GM19463 (cell line): ENCODE measurements around the gene AOPEP.

Experiments
- ATAC-seq: cut with Tn5 transposase; IDR thresholded peaks from one replicate; pipeline ENCODE4 v1.9.1; 2021; ENCODE audit warnings: mild to moderate bottlenecking, moderate library complexity; ENCODE audit not compliant: unreplicated experiment

Gene AOPEP

DNA sequence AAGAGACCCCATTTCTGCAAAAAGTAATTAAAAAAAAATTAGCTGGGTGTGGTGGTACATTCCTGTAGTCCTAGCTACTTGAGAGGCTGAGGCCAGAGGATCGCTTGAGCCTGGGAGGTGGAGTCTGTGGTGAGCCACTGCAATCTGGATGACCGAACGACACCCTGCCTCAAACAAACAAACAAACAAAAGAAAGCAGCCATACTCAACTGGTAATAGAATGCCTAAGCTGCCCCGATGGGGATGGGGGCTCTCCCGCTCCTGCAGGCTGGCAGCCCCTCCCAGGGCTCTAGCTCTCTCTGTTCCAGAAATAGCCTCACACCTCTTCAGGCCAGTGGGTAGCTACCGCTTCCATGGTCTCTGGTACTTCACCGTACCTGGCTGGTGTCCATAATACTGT, 349.2 kb downstream of the AOPEP start:
- ATAC-seq: no peak

GRCh38 chr9:95076696-95077052, 350.2 kb downstream of the AOPEP start:
- no peak for ATAC-seq

DNA sequence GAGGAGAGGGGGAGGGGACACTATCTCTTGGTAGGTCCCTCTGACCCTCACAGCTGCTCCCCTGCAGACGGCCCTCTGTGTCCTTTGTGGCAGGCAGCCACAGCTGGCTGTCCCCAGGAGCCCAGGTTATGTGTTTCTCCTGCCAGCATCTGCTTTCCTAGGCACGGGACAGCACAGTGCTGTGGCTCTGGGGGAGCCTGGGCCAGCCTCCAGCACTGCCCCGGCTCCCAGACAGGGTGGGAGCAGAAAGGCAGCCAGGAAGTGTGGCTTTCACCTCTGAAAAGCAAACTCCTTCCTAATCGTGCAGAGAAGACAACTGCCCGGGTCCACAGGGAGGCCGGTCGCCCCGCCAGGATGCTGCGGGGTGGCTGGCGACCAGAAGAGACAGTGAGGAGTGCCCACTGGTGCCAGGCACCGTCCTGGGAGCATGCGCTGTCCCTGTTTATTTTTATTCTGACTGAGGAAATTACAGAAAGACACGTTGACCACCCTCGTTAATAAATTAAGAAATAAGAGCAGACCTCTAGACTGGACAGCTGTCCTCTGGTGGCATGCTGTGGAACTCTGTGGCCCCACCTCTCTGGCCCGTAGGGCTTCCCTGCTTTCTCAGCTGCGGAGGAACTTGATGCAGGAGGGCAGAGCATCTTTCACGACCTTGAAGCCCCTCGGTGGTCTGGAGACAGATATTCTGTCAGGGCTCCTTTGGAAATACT, 350.7 kb downstream of the AOPEP start:
- ATAC-seq: no peak

DNA sequence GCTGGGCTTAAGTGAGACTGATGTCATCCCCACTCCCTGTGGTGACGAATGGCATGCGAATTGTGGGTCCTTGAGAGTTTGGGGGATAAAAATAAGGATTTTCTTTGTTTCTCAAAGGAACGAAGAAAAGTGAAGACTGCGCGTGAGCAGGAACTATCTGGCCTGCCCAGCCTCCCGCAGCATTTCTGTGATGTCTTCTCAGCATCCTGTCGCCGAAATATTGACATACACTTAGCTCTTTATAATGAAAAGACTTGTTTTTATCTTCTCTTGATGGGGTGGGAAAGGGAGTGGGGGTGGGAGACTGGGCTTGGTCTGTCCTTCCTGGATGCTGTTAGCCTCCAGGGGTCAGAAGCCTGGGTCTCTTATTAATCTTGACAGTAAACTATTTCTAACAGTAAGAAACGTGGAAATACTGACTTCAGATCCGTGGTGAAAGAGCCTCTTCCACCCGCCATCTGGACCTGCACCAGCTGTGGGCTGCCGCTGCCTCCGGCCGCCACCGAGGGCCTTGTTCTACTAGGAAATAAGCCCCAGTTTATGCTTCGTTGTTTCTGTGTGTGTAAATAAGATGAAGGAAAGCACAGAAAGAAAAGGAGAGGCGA, 351.4 kb downstream of the AOPEP start:
- ATAC-seq: no peak

DNA sequence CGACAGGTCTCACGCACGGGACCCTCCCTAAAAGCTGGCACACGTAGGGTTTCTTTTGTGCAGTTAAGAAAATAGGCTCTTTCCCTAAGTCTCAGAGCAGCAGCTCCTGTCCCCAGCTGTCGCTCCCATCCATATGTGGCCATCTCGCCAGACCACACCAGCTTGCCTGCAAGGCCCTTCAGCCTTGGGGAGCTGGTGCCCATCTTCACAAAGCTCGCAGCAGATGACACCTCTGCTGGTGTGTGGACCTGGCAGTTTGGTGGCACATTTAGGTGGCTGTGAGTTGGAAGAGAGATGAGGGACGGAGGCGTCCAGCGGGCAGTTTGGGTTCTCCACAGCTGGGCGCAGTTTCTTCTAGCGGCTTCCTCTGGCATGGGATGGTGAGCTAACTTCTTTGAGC, 352.0 kb downstream of the AOPEP start:
- no peak for ATAC-seq

GRCh38 chr9:95078939-95079338, 352.4 kb downstream of the AOPEP start:
- no peak for ATAC-seq

DNA sequence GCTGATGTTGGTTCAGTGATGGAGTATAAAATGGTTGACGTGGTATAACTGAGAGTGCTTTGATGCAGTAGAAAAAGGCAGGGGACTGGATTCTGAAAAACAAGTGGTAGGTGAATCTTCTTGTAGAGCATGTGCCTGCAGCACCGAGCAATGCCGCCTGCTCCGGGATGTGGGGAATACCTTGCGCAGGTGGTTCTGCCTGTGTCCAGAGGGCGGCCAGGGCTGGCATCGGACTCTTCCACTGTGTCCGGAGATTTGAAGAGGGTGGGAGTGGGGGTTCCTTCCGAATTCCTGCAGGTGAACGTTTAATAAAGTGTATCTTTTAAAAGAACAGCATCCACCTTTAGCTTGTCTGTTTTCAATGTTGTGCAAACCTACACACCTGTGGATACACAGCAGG, 353.0 kb downstream of the AOPEP start:
- no peak for ATAC-seq

GRCh38 chr9:95080961-95081647, 354.6 kb downstream of the AOPEP start:
- ATAC-seq: no peak

GRCh38 chr9:95081998-95082397, 355.5 kb downstream of the AOPEP start:
- no peak for ATAC-seq

DNA sequence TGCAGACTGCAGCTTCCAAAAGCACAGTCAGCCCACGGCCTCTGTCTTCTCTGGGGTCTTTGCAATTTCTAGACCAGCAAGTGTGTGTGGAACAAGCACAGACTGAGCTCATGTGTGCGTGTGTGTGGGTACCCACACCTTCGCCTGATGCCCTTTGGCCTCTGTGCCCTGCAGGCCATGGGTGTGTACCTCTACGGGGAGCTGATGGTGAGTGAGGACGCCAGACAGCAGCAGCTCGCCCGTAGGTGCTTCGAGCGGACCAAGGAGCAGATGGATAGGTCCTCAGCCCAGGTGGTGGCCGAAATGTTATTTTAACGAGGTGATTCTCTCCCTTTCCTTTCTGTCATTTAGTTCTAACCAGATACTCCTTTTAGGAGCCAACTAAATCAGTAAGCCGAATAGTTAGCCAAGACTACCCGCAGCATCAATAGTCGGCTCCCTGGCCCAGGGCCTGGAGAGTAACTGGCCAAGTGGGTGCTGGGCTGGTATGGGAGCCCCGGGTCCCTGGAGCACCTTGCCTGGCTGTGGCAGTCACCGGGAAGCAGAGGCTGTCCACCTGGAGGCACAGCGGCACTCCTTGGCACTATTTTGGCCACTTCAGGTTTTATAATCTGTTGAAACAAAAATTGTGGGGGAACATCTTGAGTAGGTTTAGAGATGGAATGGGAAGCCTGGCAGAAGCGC, 356.0 kb downstream of the AOPEP start:
- no peak for ATAC-seq

DNA sequence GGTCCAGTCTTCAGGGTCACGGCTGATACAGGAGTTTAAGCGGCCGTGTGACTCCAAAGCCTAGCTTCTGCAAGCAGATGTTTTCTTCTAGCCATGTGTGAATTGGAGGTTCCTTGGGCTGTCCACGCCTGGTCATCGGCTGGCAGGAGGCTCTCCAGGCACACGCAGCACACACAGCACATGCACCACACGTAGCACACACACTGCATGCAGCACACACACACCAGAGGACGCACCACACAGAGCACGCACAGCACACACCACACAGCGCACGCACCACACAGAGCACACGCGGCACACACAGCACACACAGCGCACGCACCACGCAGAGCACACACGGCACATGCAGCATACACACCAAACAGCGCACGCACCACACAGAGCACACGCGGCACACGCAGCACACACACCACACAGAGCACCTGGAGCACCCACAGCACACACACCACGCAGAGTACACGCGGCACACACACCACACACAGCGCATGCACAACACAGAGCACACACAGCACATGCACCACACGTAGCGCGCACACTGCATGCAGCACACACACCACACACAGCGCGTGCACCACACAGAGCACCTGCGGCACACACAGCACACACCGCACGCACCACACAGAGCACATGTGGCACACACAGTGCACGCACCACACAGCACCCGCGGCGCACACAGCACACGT, 356.7 kb downstream of the AOPEP start:
- no peak for ATAC-seq

GRCh38 chr9:95084254-95084934, 357.9 kb downstream of the AOPEP start:
- ATAC-seq: no peak

DNA sequence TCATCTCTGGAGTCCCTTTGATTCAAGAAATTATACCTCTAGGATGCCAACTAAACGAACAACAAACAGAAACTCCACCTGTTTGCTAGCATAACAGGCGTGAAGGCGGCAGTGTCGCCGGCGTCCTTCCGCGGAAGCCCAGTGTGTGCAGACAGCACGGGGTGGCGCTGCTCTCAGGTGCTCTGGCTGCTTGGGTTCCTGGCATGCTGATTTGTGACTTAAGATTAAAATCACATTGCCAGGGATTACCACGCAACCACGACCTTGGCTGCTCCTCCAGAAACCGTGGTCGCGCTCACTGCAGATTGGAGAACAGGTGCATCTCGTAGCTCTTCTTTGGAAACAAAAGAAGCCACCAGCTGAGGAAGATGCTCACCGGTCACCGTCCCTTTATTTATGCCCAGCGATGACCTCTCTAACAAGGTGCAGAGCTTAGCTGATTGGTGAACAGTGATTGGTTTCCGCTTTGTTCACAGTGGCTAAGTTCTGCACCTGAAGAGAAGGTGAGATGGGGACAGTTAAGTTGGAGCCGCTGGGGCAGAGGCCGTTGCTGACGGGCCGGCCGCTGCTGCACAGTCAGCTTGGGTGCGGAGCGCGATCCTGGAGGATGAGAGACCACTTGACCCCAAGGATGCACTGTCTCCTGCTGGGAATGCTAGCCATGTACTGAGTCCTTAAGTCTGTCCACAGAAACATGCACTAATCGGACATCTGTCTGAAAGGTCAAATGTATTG, 358.7 kb downstream of the AOPEP start:
- no peak for ATAC-seq

DNA sequence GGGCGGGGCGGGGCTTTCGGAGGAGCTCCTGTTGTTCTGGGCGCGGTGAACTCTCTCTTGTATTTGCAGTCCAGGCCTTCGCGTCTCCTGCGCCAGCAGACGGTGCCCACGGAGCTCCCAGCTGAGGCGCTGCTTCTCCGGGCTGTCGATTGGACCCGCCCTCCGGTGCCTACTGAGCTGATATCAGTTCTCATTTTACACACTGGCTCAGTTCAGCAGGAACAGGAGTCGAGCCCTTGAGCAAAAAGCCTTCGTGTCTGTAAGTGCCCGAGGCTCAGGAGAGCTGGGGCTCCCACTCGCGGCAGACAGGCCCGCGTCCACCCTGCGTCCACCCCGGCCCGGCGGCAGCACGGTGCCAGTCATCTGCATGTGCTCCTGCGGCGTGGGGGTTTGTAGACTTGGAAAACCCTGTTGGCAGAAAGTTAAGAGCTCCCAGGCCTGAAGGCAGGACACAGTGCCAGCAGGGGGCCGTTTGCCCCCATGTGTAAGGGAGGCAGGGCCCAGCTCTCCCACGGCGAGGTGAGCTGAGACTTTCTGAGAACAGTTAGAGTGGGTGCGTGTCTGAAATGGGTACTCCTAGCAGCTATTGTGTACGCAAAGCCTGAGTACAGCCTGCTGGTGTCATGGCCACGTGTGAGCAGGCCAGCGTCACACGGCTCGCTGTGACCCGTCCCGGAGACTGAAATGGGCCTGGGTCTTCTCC, 359.5 kb downstream of the AOPEP start:
- ATAC-seq: no peak

- no peak for ATAC-seq
These were observed 360.1 kb downstream of the AOPEP start for GRCh38 chr9:95086564-95086955.

- no peak for ATAC-seq
These were observed 361.3 kb downstream of the AOPEP start for GRCh38 chr9:95087659-95088242.

GRCh38 chr9:95088421-95089161, 362.1 kb downstream of the AOPEP start:
- ATAC-seq: no peak
